Mesodermal cell (in vitro differentiated cells): ENCODE data around the gene DACH1.
A peak's percentile ranks its signal among the peaks of the same experiment; 100 is the strongest.

ENCODE experiments used
- H3K27ac ChIP-seq: 2 replicates; pipeline ENCODE4 v1.7.0; 2013; ENCODE audit warnings: mild to moderate bottlenecking, low read depth, low read length, moderate library complexity; ENCODE audit not compliant: severe bottlenecking
- H3K36me3 ChIP-seq: 2 replicates; pipeline ENCODE4 v1.7.1; 2013; ENCODE audit warnings: mild to moderate bottlenecking, low read length, moderate library complexity; ENCODE audit not compliant: control insufficient read depth, insufficient read depth
- H3K4me1 ChIP-seq: one replicate; pipeline ENCODE4 v1.7.1; 2013; ENCODE audit warnings: mild to moderate bottlenecking, low read length; ENCODE audit not compliant: insufficient read depth, control insufficient read depth, poor library complexity, severe bottlenecking
- H3K4me3 ChIP-seq: 2 replicates; pipeline ENCODE4 v1.7.0; 2013; ENCODE audit warnings: low read length, control low read depth, mild to moderate bottlenecking; ENCODE audit not compliant: insufficient read depth, poor library complexity, severe bottlenecking; ENCODE audit errors: extremely low read depth
- H3K9me3 ChIP-seq: 2 replicates; pipeline ENCODE4 v1.7.1; 2013; ENCODE audit warnings: mild to moderate bottlenecking, low read length, moderate library complexity; ENCODE audit not compliant: control insufficient read depth
- WGBS, 2 experiments: methylation state at CpG; one replicate each; pipeline ENCODE4 v1.1.5; 2013; ENCODE audit warnings: missing lambda C conversion rate in 2 of 2; ENCODE audit not compliant: insufficient coverage in 2 of 2; 5-methylcytosine and 5-hydroxymethylcytosine counted together

DACH1 gene

GRCh38 chr13:71752775-71753513 is 114.1 kb downstream of the DACH1 start:
- Histone ChIP-seq H3K4me3 (no peak overlapping the region), H3K36me3 (no peaks in the 10 kb centered on the region), H3K9me3 (no peaks in the 10 kb centered on the region), H3K27ac (no peak overlapping the region), H3K4me1 (peaks cover 3% of the 10 kb centered on the region)
- WGBS, 2 experiments = 80% methylated on average over 1 of the region's 4 CpGs; no CpG with 5 or more reads in 1 of the 2 experiments

GRCh38 chr13:71751073-71751472 is 115.9 kb downstream of the DACH1 start:
- H3K4me1 ChIP-seq = peaks cover 3% of the 10 kb centered on the region
- WGBS, 2 experiments = 100% methylated on average over 1 of the region's 1 CpG
- no peaks in the 10 kb centered on the region for H3K9me3 ChIP-seq
- H3K27ac ChIP-seq = no peak overlapping the region
- no peak overlapping the region for H3K4me3 ChIP-seq
- H3K36me3 ChIP-seq = no peaks in the 10 kb centered on the region

- WGBS, 2 experiments = no CpG with 5 or more reads among the region's 1 CpG
- Histone ChIP-seq H3K9me3 (no peaks in the 10 kb centered on the region), H3K4me3 (no peak overlapping the region), H3K27ac (no peak overlapping the region), H3K4me1 (no peaks in the 10 kb centered on the region), H3K36me3 (no peaks in the 10 kb centered on the region)
Observed at GRCh38 chr13:71730267-71730666, 136.7 kb downstream of the DACH1 start.

- H3K9me3 ChIP-seq = no peaks in the 10 kb centered on the region
- WGBS, 2 experiments = no CpG with 5 or more reads among the region's 2 CpGs
- H3K4me1 ChIP-seq = no peaks in the 10 kb centered on the region
- H3K4me3 ChIP-seq = no peak overlapping the region
- no peaks in the 10 kb centered on the region for H3K36me3 ChIP-seq
- H3K27ac ChIP-seq = no peak overlapping the region
Observed at GRCh38 chr13:71729441-71729840, 137.6 kb downstream of the DACH1 start.

GRCh38 chr13:71727662-71728061 is 139.3 kb downstream of the DACH1 start:
- Histone ChIP-seq H3K4me1 (no peaks in the 10 kb centered on the region), H3K9me3 (no peaks in the 10 kb centered on the region), H3K27ac (no peak overlapping the region), H3K36me3 (no peaks in the 10 kb centered on the region), H3K4me3 (no peak overlapping the region)
- no CpG with 5 or more reads among the region's 1 CpG for WGBS, 2 experiments

GRCh38 chr13:71727042-71727441 is 140.0 kb downstream of the DACH1 start:
- no peak overlapping the region for H3K27ac ChIP-seq
- no peaks in the 10 kb centered on the region for H3K36me3 ChIP-seq
- H3K4me1 ChIP-seq = no peaks in the 10 kb centered on the region
- no CpG with 5 or more reads among the region's 2 CpGs for WGBS, 2 experiments
- H3K4me3 ChIP-seq = no peak overlapping the region
- no peaks in the 10 kb centered on the region for H3K9me3 ChIP-seq

GRCh38 chr13:71722206-71722605 is 144.8 kb downstream of the DACH1 start:
- no peak overlapping the region for H3K4me3 ChIP-seq
- H3K9me3 ChIP-seq = no peaks in the 10 kb centered on the region
- H3K36me3 ChIP-seq = no peaks in the 10 kb centered on the region
- 100% methylated on average over 2 of the region's 3 CpGs; no CpG with 5 or more reads in 1 of the 2 experiments for WGBS, 2 experiments
- H3K27ac ChIP-seq = no peak overlapping the region
- no peaks in the 10 kb centered on the region for H3K4me1 ChIP-seq

GRCh38 chr13:71721104-71721503 is 145.9 kb downstream of the DACH1 start:
- H3K36me3 ChIP-seq = no peaks in the 10 kb centered on the region
- 83% methylated on average over 1 of the region's 1 CpG; no CpG with 5 or more reads in 1 of the 2 experiments for WGBS, 2 experiments
- H3K4me1 ChIP-seq = no peaks in the 10 kb centered on the region
- H3K4me3 ChIP-seq = no peak overlapping the region
- H3K9me3 ChIP-seq = no peaks in the 10 kb centered on the region
- no peak overlapping the region for H3K27ac ChIP-seq

GRCh38 chr13:71718931-71719330 is 148.1 kb downstream of the DACH1 start:
- Histone ChIP-seq H3K9me3 (no peaks in the 10 kb centered on the region), H3K4me3 (no peak overlapping the region), H3K27ac (no peak overlapping the region), H3K4me1 (no peaks in the 10 kb centered on the region), H3K36me3 (no peaks in the 10 kb centered on the region)
- no CpG with 5 or more reads among the region's 1 CpG for WGBS, 2 experiments

GRCh38 chr13:71714802-71715375 is 152.1 kb downstream of the DACH1 start:
- 89% methylated on average over 1 of the region's 2 CpGs; no CpG with 5 or more reads in 1 of the 2 experiments for WGBS, 2 experiments
- Histone ChIP-seq H3K4me3 (no peak overlapping the region), H3K27ac (no peak overlapping the region), H3K9me3 (no peaks in the 10 kb centered on the region), H3K4me1 (no peaks in the 10 kb centered on the region), H3K36me3 (no peaks in the 10 kb centered on the region)

- WGBS, 2 experiments = no CpG with 5 or more reads among the region's 3 CpGs
- Histone ChIP-seq H3K4me1 (no peaks in the 10 kb centered on the region), H3K4me3 (no peak overlapping the region), H3K9me3 (no peaks in the 10 kb centered on the region), H3K27ac (peak overlapping the region; percentile 62), H3K36me3 (no peaks in the 10 kb centered on the region)
Observed at GRCh38 chr13:71712988-71713653, 153.9 kb downstream of the DACH1 start.
